NCI-H2081 treated with DMSO at 0.1 percent for 48 hours (cell line): ENCODE data around the gene ADAMTS4.
A peak's percentile ranks its signal among the peaks of the same experiment; 100 is the strongest.

ENCODE experiments used
- DNase-seq: peaks from one replicate; lab custom pipeline; 2025; lab: John Stamatoyannopoulos, UW

Gene ADAMTS4

DNA sequence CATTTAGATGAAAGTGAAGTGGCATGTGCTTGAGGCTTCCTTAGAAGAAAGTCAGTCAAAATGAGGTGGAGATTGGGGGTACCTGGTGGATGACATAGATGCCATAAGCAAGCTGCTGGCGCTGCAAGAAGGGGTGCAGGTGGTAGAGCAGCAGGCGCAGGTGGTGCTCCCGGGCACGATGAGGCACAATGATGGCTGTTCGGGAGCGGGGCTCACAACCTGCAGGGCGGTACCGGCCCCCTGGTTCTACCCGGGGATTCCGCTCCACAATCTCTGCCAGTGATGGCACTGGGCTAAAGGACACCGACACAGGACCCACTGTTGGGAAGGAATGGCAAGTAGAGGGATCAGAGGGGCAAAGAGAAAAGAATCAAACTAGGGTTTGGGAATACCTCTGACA lies 23.9 kb downstream of the ADAMTS4 start:
- no peak for DNase-seq

DNA sequence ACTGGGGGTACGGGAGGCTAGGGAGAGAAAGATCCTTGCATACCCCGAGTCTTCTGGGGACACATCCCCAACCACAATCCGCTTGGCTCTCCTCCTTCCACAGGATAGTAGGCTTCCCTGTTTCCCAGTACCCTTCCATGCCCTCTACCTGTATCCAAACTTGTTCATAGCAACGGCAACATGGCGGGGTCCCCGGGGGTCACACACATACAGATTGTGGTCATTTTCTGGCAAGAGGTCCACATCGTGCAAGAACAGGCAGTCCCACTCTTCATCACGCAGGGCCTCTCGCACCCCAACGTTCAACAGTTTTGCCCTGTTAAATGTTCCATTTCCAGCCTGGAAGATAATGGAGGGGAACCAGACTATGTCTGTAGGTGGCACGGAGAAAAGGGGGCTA lies 25.1 kb downstream of the ADAMTS4 start:
- no peak for DNase-seq

DNA sequence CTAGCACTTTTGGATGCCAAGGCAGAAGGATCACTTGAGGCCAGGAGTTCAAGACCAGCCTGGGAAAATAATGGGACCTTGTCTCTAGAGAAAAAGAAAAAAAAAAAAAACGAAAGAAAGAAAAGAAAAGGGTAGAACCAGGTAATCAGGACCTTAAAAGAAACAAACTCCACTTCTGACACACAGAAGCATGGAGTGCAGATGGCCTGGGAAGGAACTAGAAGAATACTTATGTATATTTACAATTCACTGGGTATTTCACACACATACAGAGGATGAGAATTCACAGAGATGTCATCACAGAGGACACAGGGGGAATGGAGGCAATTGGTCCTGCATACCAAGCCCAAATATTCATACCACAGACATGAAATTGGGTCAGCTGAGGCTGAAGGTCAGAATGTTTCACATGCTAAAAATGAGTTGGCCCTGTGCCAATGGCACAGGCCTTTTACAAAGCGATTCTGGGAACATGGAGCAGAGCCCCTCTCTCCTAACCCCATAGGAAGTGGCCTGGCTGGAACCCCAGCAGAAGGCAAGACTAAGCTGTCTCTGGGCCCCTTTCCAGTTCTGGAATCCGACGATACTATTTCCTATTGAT lies 26.0 kb downstream of the ADAMTS4 start:
- DNase-seq, result no peak

DNA sequence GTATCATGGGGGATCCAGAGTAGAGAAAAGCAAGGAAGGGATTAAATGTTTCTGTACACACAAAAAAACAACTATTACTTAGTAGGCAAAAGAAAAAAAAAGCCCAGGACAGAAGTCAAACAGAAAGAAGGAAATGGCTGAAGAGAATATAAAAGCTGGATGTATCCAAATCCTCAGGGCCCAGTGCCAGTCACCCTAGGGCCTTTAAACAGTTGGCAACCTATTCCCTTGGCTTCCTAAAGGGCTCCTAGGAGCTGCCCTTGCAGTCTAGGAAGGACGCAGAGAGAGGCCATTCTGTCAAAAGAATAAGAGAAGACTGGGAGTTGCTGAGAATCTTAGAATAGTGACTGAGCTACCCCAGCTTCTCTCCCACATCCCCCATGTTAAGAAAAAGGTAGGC lies 26.5 kb downstream of the ADAMTS4 start:
- DNase-seq, result no peak

DNA sequence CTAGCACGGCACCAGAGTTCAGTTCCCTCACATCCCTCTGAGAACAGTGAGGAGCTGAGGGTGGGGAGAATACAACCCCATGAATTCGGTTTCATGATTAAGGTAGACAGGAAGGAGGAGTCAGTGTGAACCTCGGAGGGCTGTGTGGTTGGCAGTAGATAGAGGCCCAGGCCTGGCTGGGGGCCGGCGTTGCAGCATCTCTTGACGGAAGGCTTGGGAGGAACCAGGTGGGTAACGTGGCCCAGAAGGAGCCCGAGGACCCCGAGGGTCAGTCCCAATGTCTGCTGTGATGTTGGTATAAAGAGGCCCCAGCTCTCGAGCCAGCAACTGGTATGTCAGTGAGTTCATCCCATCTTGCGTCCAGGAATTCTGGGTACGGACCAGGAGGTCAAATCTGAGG lies 27.2 kb downstream of the ADAMTS4 start:
- no peak for DNase-seq

DNA sequence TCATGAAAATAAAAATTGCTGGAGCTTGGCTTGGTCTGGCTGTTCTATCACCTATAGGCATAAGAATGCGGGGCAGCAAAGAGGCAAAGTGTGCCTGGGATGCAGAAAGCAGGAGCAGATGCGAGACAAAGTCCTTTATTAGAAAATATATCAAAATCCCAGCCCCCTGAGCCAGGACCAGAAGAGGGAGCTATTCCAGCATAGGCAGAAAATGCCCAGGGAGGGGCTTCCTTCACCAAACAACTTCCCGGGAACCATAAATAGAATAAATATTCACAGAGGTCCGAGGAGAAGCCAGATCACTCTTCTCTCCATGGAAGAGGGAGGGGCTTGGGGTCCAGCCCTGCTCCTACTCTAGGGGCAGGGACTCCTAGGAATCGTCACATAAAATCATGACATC lies 27.7 kb downstream of the ADAMTS4 start:
- no peak for DNase-seq

DNA sequence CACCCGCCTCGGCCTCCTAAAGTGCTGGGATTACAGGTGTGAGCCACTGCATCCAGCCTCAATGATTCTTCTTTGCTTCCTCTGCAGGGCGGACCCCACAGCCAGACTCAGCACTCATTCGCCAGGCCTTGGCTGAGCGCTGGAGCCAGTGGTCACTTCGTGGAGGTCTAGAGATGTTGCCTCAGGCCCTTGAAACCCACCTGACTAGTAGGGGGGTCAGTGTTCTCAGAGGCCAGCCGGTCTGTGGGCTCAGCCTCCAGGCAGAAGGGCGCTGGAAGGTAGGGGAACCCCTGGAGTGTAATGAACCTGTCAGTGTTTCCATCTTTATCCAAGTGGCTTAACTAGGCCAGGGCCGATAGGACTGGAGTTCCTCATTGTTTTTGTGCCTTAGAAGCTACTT lies 29.9 kb downstream of the ADAMTS4 start:
- no peak for DNase-seq

DNA sequence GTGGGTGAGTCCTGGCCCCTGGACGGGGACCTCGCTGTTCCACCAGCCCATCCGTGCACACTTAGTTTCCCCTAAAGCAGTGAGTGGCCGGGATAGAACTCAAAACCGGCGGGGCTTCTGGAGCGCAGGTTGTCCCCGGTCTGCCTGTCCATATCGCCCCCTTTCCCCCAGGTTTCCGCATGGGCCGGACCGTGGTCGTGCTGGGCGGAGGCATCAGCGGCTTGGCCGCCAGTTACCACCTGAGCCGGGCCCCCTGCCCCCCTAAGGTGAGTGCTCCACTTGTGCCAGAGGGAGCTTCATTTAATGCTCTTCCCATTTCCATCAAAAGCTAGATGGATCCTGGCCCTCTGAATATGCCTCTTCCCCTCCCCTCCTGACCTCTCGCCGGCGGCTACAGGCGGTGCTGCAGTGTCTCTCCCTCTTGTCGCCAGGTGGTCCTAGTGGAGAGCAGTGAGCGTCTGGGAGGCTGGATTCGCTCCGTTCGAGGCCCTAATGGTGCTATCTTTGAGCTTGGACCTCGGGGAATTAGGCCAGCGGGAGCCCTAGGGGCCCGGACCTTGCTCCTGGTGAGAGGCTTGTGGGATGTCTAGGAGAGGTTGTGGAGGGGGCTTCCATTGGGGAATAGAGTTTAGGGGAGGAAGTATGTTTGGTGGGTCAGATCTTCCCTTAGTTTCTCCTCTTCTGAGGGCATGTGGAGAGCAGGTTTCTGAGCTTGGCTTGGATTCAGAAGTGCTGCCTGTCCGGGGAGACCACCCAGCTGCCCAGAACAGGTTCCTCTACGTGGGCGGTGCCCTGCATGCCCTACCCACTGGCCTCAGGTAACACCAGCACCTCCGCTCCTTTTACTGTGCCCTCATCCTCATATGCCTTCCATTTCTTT lies 31.9 kb downstream of the ADAMTS4 start:
- no peak for DNase-seq

DNA sequence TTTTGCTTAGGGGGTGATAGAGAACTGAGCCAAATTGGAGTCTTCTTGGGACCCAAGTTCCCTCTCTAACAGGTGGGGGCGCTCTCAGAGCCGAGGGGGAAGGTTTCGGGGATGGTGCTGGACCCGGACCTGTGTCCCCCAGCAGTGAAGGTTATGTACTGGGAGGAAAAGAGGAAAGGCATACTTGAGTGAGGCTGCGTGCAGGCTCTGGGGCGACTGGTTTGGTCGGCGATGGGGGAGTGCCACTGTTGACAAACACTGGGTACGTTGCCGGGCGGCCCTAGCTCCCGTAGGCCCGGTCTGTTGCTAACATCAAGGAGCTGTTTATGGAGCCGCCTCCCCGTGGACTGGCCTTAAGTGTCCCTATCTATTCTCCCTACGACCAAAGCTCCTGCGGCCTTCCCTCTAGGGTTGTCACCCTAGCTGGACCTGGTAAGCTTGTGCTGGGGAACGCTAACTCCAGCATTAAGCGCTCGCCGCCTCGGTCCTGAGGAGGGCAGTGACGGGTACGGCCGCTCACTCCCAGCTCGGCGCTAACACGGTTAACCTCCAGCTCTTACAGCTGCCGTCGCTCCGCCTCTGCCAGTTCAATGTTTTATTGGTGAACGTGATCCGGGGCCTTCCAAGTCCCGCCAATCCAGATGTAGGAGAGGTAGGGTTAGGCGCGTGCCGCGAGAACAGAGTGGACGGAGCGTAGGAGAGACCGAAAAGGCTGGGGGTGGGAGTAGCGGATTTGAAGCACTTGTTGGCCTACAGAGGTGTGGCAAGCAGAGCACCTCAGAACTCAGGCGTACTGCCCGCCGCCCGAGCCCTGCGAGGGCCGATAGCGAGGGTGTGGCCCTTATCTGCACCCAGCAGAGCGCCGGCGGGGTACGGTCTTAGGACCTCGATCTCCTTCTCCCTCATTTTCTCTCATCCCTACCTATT lies 32.8 kb downstream of the ADAMTS4 start, which contains the start of gene PPOX:
Gene PPOX (plus strand): TSS at position 685 of the 927 bp plus-strand sequence. CDS start 422 bp downstream, outside the sequence.
- peak; percentile 97 for DNase-seq

DNA sequence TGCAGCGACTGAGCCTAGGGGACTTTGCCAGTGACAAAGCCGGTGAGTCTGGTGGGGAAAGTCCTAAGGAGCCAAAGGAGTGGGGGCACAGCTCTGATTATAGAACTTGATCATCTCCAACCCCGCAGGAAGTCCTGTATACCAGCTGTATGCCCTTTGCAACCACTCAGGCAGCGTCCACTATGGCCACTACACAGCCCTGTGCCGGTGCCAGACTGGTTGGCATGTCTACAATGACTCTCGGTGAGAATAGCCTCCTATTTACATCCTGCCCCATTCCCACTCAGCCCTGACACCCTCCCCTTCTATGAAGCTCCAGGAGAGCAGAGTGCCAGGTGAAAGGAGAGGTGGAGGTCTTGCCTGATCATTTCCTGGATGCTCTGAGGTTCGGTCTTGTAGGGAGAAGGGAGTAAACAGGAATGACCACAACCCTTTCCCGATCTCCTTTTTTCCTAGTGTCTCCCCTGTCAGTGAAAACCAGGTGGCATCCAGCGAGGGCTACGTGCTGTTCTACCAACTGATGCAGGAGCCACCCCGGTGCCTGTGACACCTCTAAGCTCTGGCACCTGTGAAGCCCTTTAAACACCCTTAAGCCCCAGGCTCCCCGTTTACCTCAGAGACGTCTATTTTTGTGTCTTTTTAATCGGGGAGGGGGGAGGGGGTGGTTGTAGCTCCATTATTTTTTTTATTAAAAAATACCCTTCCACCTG lies 33.8 kb downstream of the ADAMTS4 start:
- no peak for DNase-seq

DNA sequence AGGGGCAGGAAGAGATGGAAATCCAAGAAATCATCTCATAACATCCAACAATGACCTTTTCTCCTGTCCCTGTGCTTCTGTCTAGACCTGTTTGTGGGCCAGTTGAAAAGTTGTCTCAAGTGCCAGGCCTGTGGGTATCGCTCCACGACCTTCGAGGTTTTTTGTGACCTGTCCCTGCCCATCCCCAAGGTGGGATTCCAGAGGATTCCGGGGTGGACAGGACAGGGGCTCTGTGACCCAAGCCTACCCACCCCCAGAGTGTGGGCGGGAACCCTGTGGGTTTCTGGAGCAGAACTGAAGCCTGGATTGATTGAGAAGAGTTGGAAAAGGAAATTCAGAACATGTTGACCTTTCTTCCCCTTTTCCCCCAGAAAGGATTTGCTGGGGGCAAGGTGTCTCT lies 35.1 kb downstream of the ADAMTS4 start:
- no peak for DNase-seq

DNA sequence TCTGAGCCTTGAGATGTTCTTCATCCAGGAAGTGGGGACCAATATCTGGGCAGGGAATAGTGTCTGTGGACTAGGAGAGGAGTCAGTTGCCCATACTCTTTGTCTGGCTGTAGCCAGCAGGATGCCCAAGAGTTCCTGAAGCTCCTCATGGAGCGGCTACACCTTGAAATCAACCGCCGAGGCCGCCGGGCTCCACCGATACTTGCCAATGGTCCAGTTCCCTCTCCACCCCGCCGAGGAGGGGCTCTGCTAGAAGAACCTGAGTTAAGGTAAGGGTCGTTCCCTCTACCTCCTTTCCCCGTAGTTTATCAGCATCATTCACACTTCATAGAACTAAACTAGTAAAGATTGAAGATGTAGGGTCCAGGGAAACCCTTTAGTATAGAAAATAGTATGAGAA lies 36.0 kb downstream of the ADAMTS4 start:
- no peak for DNase-seq

DNA sequence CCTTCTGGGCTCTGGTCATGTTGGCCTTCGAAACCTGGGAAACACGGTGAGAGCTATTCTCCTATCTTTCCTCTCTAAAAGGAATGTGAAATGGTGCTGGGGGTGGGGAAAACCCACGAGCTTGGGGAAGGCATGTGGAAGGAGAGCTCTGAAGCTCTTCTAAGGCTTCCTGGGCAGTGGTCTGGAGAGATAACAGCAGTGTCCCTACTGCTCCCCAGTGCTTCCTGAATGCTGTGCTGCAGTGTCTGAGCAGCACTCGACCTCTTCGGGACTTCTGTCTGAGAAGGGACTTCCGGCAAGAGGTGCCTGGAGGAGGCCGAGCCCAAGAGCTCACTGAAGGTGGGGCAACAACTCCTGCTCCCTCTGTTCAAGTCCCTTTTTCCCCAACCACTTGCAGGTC lies 36.8 kb downstream of the ADAMTS4 start:
- no peak for DNase-seq

DNA sequence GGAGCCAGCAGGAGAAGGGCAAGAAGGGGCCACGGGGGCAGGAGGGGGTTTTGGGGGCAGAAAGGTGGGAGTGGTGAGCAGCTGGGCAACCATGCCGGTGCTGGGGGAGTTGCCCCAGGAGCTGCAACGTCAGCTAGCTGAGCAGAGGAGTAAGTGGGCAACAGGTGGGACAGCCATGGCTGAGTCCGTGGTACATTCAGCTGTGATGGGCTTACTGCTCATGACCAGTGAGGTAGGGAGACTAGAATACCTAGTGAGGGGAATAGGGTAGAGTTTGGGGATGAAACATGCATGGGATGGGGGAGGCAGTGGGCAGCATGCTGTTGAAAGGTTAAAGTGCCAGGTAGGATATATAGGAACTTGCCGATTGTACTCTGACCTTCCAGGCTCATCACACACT lies 37.2 kb downstream of the ADAMTS4 start:
- DNase-seq, result no peak

DNA sequence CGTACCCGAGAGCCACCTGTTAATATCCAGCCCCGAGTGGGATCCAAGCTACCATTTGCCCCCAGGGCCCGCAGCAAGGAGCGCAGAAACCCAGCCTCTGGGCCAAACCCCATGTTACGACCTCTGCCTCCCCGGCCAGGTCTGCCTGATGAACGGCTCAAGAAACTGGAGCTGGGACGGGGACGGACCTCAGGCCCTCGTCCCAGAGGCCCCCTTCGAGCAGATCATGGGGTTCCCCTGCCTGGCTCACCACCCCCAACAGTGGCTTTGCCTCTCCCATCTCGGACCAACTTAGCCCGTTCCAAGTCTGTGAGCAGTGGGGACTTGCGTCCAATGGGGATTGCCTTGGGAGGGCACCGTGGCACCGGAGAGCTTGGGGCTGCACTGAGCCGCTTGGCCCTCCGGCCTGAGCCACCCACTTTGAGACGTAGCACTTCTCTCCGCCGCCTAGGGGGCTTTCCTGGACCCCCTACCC lies 38.1 kb downstream of the ADAMTS4 start:
- no peak for DNase-seq

DNA sequence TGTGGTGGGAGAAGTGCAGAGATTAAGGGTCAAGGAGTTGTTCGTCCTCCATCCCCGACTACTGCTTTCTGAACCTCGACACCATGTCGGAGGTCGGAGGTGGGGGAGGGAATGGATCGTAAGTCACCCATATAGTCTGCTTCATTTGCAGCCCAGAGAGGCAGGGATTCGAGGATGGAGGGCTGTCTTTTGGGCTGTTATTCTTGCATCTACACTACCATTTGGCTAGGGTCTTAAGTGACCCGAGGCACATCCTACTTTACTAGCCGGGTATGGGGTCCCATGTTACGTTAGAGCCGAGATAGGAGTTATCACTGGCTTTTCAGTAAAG lies 39.0 kb downstream of the ADAMTS4 start:
- no peak for DNase-seq

DNA sequence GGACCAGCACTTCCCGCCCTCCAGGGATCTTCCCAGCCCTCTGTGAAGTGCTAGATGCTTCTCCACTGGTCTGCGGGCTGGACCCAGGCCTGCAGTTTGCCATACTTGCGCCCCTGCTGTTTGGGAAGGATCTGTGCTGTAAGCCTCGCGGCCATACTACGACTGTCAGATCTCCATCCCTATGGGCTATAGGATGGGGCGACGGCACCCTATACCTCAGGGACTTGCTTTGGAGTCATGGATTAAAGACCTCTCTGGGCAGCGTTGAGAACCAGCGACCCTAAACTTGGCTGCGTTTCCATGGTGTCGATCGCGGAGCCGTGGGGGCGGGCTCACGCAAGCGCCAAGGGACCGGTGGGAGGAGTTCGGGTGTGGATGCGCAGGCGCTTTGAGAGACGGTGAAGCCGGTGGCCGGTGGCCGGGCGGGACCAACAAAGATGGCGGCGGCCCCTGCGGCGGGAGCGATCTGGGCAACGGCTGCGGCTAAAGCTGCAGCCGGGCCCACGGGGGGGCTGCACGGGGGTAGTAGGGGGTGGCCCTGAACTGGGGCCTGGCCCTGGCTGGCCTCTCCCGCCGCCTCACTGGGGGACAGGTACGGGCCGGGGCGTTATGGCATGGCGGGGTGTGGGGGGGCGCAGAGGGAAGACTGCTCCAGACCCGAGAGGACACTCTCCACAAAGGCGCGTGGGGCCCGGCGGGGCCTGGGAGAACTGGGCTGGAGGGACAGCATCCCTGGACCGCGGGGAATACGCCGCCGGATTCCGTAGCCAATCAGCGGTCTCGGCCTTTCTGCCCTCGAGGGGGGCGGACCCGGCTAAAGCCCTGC lies 39.6 kb downstream of the ADAMTS4 start, which contains the start of gene USP21:
Gene USP21 (plus strand): TSS at position 414 of the 826 bp plus-strand sequence. CDS start 1,141 bp downstream, outside the sequence.
- peak; percentile 71 for DNase-seq

DNA sequence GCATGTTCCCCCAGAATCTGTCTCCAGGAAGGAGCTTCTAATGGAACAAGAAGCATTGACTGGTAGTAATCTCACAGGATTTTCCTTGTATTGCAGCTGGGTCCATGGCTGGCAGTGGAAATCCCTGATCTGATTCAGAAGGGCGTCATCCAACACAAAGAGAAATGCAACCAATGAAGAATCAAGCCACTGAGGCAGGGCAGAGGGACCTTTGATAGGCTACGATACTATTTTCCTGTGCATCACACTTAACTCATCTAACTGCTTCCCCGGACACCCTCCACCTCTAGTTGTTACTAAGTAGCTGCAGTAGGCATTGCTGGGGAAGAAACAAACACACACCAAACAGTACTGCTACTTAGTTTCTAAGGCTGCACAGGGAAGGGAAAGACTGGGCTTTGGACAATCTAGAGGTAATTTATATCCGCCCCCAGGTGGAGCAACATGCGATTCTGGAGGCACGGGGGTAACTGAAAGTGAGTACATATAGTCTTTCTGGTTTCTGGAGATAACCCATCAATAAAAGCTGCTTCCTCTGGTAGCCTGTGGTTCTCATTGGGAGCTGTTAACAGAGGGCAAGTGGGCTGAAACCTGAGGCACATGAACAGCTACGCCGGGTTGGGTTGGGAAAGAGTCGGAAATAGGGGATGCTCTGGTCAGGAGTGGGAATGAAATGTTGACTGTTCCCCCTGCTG lies 40.4 kb downstream of the ADAMTS4 start:
- no peak for DNase-seq

DNA sequence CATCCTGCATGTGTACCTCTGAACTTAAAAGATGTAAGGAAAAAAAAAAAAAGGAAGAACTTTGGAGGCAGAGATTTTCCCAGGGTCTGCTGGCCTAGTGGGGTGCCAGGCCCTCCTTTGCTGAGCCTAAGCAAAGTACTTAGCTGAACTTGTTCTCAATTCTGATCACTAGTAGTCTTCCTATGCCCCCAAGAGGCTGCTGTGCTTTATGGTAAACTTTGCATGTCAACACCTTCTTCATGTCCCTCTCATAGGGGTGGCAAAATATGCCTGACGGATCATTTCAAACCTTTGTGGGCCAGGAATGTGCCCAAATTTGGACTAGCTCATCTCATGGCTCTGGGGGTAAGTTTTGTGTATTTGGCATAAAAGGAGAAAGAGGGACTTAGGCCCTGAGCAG lies 41.0 kb downstream of the ADAMTS4 start:
- no peak for DNase-seq

DNA sequence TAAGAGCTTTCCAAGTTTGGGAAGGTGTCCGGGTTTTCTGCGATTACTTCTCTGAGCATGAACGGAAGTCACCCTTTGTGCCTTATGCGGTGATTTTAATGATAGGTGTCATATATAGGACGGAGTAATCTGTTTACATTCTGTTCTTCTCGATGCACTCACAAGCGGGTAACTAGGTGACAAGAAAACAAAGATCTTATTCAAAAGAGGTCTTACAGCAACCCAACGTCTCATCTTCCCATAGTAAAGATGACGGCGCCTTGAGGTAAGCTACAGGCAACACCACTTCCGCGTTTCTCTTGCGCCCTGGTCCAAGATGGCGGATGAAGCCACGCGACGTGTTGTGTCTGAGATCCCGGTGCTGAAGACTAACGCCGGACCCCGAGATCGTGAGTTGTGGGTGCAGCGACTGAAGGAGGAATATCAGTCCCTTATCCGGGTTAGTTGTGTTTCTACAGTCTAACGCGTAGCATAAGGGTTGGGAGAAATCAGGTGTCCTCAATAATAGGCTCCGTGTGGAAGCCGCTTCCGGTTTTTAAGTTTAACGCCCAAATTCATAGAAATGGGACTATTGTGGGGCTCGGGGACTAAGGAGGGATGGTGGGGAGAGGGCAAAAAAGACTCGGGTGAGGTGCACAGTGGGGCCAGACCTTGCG lies 45.0 kb downstream of the ADAMTS4 start, which contains the start of gene UFC1:
Gene UFC1 (plus strand): TSS at position 297 of the 656 bp plus-strand sequence. CDS start 20 bp downstream, at position 317.
- peak; percentile 85 for DNase-seq
